CD4-positive, alpha-beta T cell treated with Interleukin-12 subunit alpha and Interleukin-12 subunit beta, for 1 hour (primary cell): ENCODE results near the gene LRRC47.
"Not testable (repeated sequence)": the region's sequence is repeated elsewhere in the genome, so short reads cannot be mapped to it uniquely, and the experiment has no call there.

Experiments
- DNase-seq: peaks from one replicate; pipeline ENCODE4 v3.0.0-alpha.2; 2020

Gene LRRC47

DNA sequence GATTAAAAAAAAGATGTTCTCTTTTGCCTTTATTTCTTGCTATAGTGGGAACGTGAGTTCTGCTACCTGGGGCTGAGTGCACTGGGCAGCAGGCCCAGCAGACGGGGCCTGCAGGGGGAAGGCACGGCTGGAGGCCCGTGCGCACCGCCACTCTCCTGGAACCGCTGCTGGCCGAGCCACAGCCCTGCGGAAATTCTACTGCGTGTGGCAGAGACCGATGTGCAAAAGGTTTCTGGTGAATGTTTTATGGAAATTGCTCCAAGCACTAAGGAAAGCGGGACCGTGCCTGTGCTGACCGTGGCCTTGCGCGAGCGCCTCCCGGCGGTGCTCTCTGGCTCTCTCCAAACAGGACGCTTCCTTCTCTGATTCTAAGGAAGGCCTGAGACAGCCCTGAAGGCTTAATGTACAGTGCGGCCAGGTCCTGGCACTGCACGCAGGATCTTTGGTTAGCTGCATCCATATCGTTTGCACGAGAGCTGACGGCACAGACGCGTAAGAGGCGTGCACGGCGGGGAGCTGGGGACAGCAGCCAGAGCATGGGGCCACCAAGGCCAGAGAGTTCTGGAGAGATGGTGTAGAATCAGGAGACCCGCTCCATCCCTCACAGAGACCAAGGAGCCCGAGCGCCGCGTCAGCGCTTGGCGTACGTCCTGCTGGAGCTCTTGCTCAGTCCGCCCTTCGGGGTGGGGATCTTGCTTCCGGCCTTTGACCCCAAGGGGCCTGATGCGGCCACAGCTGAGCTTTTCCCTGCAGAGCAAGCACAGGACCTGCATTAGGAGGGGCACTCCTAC is 18.7 kb upstream of the LRRC47 start:
- DNase-seq: no peak

GRCh38 chr1:3814065-3814464 is 17.8 kb upstream of the LRRC47 start:
- no peak for DNase-seq

DNA sequence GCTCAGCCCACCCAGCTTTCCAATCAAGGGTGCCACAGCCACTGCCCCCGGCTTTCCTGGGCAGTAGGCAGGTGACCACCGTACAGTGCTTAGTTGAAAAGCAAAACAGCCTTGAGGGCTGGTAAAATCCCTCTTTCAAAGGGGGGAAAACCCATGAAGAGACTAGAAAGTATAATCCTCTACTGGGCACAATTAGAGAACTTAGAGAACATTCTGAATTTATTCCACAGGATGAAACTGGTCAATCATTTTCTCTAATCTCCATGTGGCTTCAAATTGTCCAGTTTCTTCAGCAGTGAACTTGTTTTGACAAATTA is 15.3 kb upstream of the LRRC47 start:
- DNase-seq: no peak

- DNase-seq: not testable (repeated sequence)
Observed at GRCh38 chr1:3810149-3810761, 14.0 kb upstream of the LRRC47 start.

- no peak for DNase-seq
Observed at GRCh38 chr1:3809680-3810079, 13.4 kb upstream of the LRRC47 start.

- DNase-seq: no peak
Observed at GRCh38 chr1:3807769-3808168, 11.5 kb upstream of the LRRC47 start.

GRCh38 chr1:3805038-3805437 is 8.7 kb upstream of the LRRC47 start:
- no peak for DNase-seq

GRCh38 chr1:3804627-3804944 is 8.3 kb upstream of the LRRC47 start:
- DNase-seq: not testable (repeated sequence)

GRCh38 chr1:3803905-3804626 is 7.8 kb upstream of the LRRC47 start:
- no peak for DNase-seq

DNA sequence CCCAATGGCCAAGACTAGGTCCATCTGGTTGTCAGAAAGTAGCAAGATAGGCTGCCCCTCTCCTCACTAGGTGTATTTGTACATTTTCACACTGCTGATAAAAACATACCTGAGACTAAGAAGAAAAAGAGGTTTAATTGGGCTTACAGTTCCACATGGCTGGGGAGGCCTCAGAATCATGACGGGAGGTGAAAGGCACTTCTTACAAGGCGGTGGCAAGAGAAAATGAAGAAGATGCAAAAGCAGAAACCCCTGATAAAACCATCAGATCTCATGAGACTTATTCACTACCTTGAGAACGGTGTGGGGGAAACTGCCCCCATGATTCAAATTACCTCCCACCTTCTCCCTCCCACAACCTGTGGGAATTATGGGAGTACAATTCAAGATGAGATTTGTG is 4.5 kb upstream of the LRRC47 start:
- not testable (repeated sequence) for DNase-seq

GRCh38 chr1:3799976-3800685 is 3.8 kb upstream of the LRRC47 start:
- DNase-seq: no peak

DNA sequence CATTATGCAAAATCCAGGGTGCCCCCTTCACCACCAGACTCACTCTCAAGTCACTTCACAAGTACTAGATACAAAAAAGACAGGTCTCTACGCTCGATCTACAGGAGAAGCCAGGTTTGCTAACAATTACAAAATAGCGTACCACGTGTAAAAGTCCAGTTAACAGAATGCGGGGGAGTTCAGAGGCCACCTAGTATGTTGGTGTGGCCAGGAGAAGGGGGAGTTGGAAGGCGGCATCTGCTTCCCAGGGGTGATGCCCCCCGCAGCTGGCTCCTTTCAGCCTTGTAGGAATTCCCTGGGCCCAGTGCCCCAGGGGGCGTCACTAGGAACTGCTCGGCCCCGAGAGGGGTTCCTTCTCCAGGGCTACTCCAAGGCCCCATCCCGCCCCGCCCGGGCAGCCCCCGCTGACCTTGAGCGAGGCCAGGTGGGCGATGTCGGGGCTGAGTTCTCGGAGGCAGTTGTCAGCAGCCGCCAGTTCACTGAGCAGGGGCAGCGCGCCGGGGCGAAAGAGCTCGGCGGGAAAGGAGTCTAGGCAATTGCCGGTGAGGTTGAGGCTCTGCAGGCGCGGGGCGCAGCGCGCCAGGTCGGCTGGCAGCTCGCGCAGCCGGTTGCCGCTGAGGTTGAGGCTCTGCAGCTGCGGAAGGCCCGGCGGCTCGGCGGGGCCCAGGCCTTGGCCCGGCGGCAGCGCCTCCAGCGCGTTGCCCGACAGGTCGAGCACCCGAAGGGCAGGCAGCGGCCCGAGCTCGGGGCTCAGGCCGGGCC is 664 bp downstream of the LRRC47 start:
- no peak for DNase-seq

- no peak for DNase-seq
Observed at GRCh38 chr1:3790952-3791351, 5.3 kb downstream of the LRRC47 start.

DNA sequence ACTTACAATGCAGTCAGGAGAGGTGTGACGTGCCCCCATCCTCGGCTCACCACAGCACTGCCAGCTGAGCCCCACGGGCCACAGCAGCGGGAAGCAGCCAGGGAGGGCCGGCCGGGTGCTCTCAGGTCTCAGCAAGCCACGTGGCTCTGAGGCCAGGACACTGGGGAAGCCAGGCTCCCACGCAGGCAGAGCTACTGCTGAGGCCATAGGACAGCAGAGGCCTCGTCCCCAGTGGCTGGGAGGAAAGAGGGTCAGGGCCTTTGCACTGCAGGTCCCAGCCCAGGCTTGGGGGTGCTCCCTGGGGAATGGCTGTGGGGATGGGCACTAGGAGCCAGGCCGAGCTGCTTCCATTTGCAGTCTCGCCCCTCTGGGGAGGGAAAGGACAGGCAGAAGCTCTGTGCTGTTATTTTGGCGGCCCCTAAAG is 5.8 kb downstream of the LRRC47 start:
- DNase-seq: no peak

- no peak for DNase-seq
Observed at GRCh38 chr1:3789421-3790300, 6.6 kb downstream of the LRRC47 start.

- no peak for DNase-seq
Observed at GRCh38 chr1:3788756-3789420, 7.4 kb downstream of the LRRC47 start.

GRCh38 chr1:3787745-3788605 is 8.3 kb downstream of the LRRC47 start:
- DNase-seq: no peak

GRCh38 chr1:3787349-3787715 is 9.0 kb downstream of the LRRC47 start:
- DNase-seq: no peak

- DNase-seq: no peak
Observed at GRCh38 chr1:3786468-3787348, 9.6 kb downstream of the LRRC47 start.
